ENCODE measurements around the gene UBE2O.

The UBE2O gene

GRCh38 chr17:76405967-76406647 is 46.8 kb downstream of the UBE2O start:
- no peak overlapping the region for H3K4me3 ChIP-seq (ENCODE audit: low read length)
- no peak for DNase-seq (ENCODE audit: low read depth)
- no peak for TF ChIP-seq CTCF (conservative IDR thresholded peaks at IDR 0.05; ENCODE audit: low read depth, low read length)

- no peak for DNase-seq (ENCODE audit: low read depth)
- H3K4me3 ChIP-seq (ENCODE audit: low read length): no peak overlapping the region
- TF ChIP-seq CTCF (conservative IDR thresholded peaks at IDR 0.05; ENCODE audit: low read depth, low read length): no peak
Measured at GRCh38 chr17:76405607-76405966, 47.4 kb downstream of the UBE2O start.

GRCh38 chr17:76404976-76405563 is 47.9 kb downstream of the UBE2O start:
- no peak for TF ChIP-seq CTCF (conservative IDR thresholded peaks at IDR 0.05; ENCODE audit: low read depth, low read length)

GRCh38 chr17:76404256-76404655 is 48.7 kb downstream of the UBE2O start:
- DNase-seq (ENCODE audit: low read depth): no peak
- TF ChIP-seq CTCF (conservative IDR thresholded peaks at IDR 0.05; ENCODE audit: low read depth, low read length): no peak
- H3K4me3 ChIP-seq (ENCODE audit: low read length): no peak overlapping the region

More at GRCh38 chr17:76404976-76405563, 47.9 kb downstream of the UBE2O start:
- H3K4me3 ChIP-seq (ENCODE audit: low read length): no peak overlapping the region
- no peak for DNase-seq (ENCODE audit: low read depth)

- TF ChIP-seq CTCF (conservative IDR thresholded peaks at IDR 0.05; ENCODE audit: low read depth, low read length): no peak
- H3K4me3 ChIP-seq (ENCODE audit: low read length): no peak overlapping the region
- DNase-seq (ENCODE audit: low read depth): no peak
Measured at GRCh38 chr17:76402711-76403110, 50.2 kb downstream of the UBE2O start.

- no peak overlapping the region for H3K4me3 ChIP-seq (ENCODE audit: low read length)
- no peak for DNase-seq (ENCODE audit: low read depth)
- no peak for TF ChIP-seq CTCF (conservative IDR thresholded peaks at IDR 0.05; ENCODE audit: low read depth, low read length)
Measured at GRCh38 chr17:76399175-76400172, 53.5 kb downstream of the UBE2O start.
